Measurements from ENCODE around the gene TCEANC2.

TCEANC2 gene

GRCh38 chr1:54051933-54052430 lies 1.4 kb upstream of the TCEANC2 start:
- no peak for TF ChIP-seq ZNF274 (IDR thresholded peaks at IDR 0.05; ENCODE audit: low read depth, low read length)
- peak overlapping the region; percentile 78 for H3K4me3 ChIP-seq (ENCODE audit: low read length)

DNA sequence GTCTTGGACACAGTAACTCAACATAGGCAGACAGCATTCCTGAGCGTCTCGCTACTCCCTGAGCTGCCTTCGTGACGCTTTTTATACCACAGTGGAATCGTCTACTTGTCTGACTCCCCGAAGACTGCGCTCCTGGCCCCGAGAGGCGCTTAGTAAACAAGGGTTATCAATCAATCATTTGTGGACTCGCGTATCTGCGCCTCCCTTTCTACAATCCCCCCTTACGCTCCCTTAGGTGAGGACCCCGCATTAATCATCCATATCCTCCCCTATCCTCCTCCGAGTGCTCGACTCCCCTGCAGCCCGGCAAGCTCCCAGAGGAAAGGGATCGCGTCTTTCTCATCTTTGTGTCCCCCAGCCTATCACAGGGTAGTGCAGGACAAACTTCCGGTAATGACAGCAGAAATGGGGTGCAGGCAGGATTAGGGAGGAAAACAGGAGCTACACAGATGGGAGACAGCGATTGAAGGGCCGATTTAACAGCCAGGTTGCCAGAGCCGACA lies 926 bp upstream of the TCEANC2 start:
- peak overlapping the region; percentile 78 for H3K4me3 ChIP-seq (ENCODE audit: low read length)
- TF ChIP-seq ZNF274 (IDR thresholded peaks at IDR 0.05; ENCODE audit: low read depth, low read length), result no peak

GRCh38 chr1:54053745-54054437 lies 483 bp downstream of the TCEANC2 start:
- peak overlapping the region; percentile 77 for H3K4me3 ChIP-seq (ENCODE audit: low read length)
- TF ChIP-seq ZNF274 (IDR thresholded peaks at IDR 0.05; ENCODE audit: low read depth, low read length), result no peak

GRCh38 chr1:54054438-54054749 lies 986 bp downstream of the TCEANC2 start:
- H3K4me3 ChIP-seq (ENCODE audit: low read length), result peak overlapping the region; percentile 77

GRCh38 chr1:54064299-54064698 lies 10.9 kb downstream of the TCEANC2 start:
- no peak for TF ChIP-seq ZNF274 (IDR thresholded peaks at IDR 0.05; ENCODE audit: low read depth, low read length)
- H3K4me3 ChIP-seq (ENCODE audit: low read length), result no peak overlapping the region

More at GRCh38 chr1:54054438-54054749, 986 bp downstream of the TCEANC2 start:
- no peak for TF ChIP-seq ZNF274 (IDR thresholded peaks at IDR 0.05; ENCODE audit: low read depth, low read length)

- H3K4me3 ChIP-seq (ENCODE audit: low read length), result no peak overlapping the region
- TF ChIP-seq ZNF274 (IDR thresholded peaks at IDR 0.05; ENCODE audit: low read depth, low read length), result no peak
Measured at GRCh38 chr1:54069791-54070170, 16.4 kb downstream of the TCEANC2 start.

DNA sequence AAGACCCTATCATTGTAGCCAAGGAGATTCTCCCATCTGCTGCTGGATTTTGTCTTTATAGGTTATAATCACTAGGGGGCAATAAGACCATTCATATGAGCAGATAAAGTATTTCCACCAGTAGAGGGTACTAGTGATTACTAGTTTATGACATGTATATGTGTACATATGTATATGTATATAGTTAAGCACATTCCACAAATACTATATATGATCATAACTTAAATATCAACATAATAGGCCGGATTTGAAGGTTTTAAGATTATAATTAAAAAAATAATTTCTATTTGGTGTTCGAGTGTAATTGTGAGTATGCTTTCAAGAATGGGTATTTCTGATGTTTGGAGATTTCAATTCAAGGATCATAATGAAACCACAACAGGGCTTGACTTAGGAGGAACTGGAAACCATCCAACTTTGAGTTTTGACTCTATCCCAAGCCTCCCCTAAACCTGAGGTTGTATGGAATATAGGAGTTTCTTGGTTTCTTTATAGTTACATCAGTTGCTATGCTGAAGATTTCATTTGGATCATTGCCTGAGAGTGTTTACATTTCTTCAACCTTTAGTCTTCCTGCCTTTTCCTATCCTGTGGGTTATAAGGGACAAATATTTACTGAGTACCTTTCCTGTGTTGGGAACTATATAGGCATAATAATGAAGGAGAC lies 16.9 kb downstream of the TCEANC2 start:
- H3K4me3 ChIP-seq (ENCODE audit: low read length), result no peak overlapping the region
- TF ChIP-seq ZNF274 (IDR thresholded peaks at IDR 0.05; ENCODE audit: low read depth, low read length), result no peak

- TF ChIP-seq ZNF274 (IDR thresholded peaks at IDR 0.05; ENCODE audit: low read depth, low read length), result no peak
- H3K4me3 ChIP-seq (ENCODE audit: low read length), result no peak overlapping the region
Measured at GRCh38 chr1:54077359-54077758, 24.0 kb downstream of the TCEANC2 start.

- H3K4me3 ChIP-seq (ENCODE audit: low read length), result no peak overlapping the region
- no peak for TF ChIP-seq ZNF274 (IDR thresholded peaks at IDR 0.05; ENCODE audit: low read depth, low read length)
Measured at GRCh38 chr1:54080598-54081049, 27.2 kb downstream of the TCEANC2 start.

GRCh38 chr1:54081306-54082270 lies 28.2 kb downstream of the TCEANC2 start:
- TF ChIP-seq ZNF274 (IDR thresholded peaks at IDR 0.05; ENCODE audit: low read depth, low read length), result no peak
- no peak overlapping the region for H3K4me3 ChIP-seq (ENCODE audit: low read length)

- no peak for TF ChIP-seq ZNF274 (IDR thresholded peaks at IDR 0.05; ENCODE audit: low read depth, low read length)
- H3K4me3 ChIP-seq (ENCODE audit: low read length), result no peak overlapping the region
Measured at GRCh38 chr1:54084794-54085193, 31.4 kb downstream of the TCEANC2 start.

DNA sequence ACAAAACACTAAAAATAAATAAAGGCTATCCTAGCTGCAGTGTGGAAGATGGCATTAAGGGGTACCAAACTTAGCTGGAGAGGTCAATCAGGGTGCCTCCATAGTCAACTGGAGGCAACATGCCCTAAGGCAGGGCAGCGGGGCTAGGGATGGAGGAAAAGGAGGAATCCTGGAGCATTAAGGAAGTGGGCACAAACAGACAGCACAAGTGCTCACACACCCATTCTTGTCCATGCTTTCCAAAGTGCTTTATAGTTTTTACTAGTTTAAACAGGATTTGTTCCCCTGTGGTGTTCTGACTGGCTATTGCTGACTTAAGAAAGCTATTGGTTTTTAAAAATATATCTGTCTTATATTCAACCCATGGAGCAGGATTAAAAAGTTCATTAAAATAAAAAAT lies 33.3 kb downstream of the TCEANC2 start:
- no peak for TF ChIP-seq ZNF274 (IDR thresholded peaks at IDR 0.05; ENCODE audit: low read depth, low read length)
- H3K4me3 ChIP-seq (ENCODE audit: low read length), result no peak overlapping the region

DNA sequence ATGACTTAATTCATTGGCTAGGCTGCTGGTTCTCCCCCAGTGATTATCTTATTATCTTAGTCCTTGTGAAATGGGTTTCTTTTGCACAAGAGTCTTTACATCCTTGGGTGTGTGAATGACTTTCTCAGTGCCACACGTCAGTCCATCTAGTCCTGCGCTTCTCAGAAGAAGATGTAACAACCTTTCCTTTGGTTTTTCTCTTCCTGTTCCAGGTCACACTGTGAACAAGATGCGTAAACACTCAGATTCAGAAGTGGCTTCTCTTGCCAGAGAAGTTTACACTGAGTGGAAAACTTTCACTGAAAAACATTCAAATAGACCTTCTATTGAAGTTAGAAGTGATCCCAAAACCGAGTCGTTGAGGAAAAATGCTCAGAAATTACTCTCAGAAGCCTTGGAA lies 35.0 kb downstream of the TCEANC2 start:
- no peak for TF ChIP-seq ZNF274 (IDR thresholded peaks at IDR 0.05; ENCODE audit: low read depth, low read length)
- H3K4me3 ChIP-seq (ENCODE audit: low read length), result no peak overlapping the region

DNA sequence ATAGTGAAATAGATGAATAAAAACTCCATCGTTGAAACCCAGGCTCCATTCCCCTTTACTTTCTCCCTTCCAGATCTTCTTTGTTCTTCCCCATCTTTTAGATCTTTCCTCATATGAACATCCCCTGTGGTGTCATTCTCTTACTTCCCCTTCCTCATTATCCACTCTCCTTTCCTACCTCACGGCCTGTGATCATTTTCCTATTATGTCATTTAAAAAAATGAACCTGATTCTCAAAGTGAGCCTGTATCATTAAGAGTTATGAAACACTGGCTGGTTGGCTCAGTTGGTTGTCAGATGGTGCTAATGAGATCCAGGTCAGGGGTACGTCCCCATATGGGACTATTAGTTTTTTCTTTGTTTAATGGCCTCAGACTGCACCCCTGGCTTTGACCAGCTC lies 38.3 kb downstream of the TCEANC2 start:
- H3K4me3 ChIP-seq (ENCODE audit: low read length), result no peak overlapping the region
- no peak for TF ChIP-seq ZNF274 (IDR thresholded peaks at IDR 0.05; ENCODE audit: low read depth, low read length)

All from GM08714 (cell line).